ENCODE measurements around the gene SYK.

- TF ChIP-seq YEATS4 (CRISPR knock-in tag; IDR thresholded peaks at IDR 0.05; ENCODE audit: borderline replicate concordance) (no peak), ELF4 (CRISPR knock-in tag; IDR thresholded peaks at IDR 0.05; ENCODE audit: borderline replicate concordance) (no peak)
Measured at GRCh38 chr9:90927496-90927895, 125.9 kb downstream of the SYK start.
